Measurements from ENCODE around the gene GNB4. TPM values are rescaled to one million over a fixed set of nuclear protein-coding genes. Genes with fewer than 3 reads are reported as not detected.

GNB4 gene
- total and polyA plus RNA-seq, 2 donors: 7.4 to 16.1 TPM

GRCh38 chr3:179369621-179370020 lies 81.6 kb downstream of the GNB4 start:
- H3K36me3 ChIP-seq (ENCODE audit: control insufficient read depth in 2 of 2, insufficient read depth in 2 of 2, low read length in 1 of 2): peaks cover 13 to 39% of the 10 kb centered on the region in 2 donors

GRCh38 chr3:179363332-179363731 lies 87.9 kb downstream of the GNB4 start:
- no peak for DNase-seq (ENCODE audit: low read depth in 6 of 9, low spot score in 9 of 9)
- WGBS: 98% methylated on average over 5 of the region's 5 CpGs
- Histone ChIP-seq H3K27me3 (ENCODE audit: control insufficient read depth in 2 of 2, insufficient read depth in 1 of 2, low read length in 1 of 2) (no peaks in the 10 kb centered on the region), H3K9me3 (ENCODE audit: control insufficient read depth in 2 of 2, insufficient read depth in 1 of 2, low read length in 1 of 2) (no peaks in the 10 kb centered on the region), H3K27ac (ENCODE audit: low read depth in 1 of 2, low read length in 1 of 2) (no peak overlapping the region), H3K36me3 (ENCODE audit: control insufficient read depth in 2 of 2, insufficient read depth in 2 of 2, low read length in 1 of 2) (peaks cover 34 to 52% of the 10 kb centered on the region in 2 donors), H3K4me3 (ENCODE audit: low read length in 2 of 2) (no peak overlapping the region), H3K4me1 (ENCODE audit: control insufficient read depth in 2 of 2, insufficient read depth in 2 of 2, low read length in 2 of 2) (no peaks in the 10 kb centered on the region)

More at GRCh38 chr3:179369621-179370020, 81.6 kb downstream of the GNB4 start:
- Histone ChIP-seq H3K9me3 (ENCODE audit: control insufficient read depth in 2 of 2, insufficient read depth in 1 of 2, low read length in 1 of 2) (no peaks in the 10 kb centered on the region), H3K4me1 (ENCODE audit: control insufficient read depth in 2 of 2, insufficient read depth in 2 of 2, low read length in 2 of 2) (no peaks in the 10 kb centered on the region), H3K27me3 (ENCODE audit: control insufficient read depth in 2 of 2, insufficient read depth in 1 of 2, low read length in 1 of 2) (no peaks in the 10 kb centered on the region), H3K4me3 (ENCODE audit: low read length in 2 of 2) (no peak overlapping the region), H3K27ac (ENCODE audit: low read depth in 1 of 2, low read length in 1 of 2) (no peak overlapping the region)
- WGBS: 100% methylated on average over 1 of the region's 1 CpG
- DNase-seq (ENCODE audit: low read depth in 6 of 9, low spot score in 9 of 9): no peak

DNA sequence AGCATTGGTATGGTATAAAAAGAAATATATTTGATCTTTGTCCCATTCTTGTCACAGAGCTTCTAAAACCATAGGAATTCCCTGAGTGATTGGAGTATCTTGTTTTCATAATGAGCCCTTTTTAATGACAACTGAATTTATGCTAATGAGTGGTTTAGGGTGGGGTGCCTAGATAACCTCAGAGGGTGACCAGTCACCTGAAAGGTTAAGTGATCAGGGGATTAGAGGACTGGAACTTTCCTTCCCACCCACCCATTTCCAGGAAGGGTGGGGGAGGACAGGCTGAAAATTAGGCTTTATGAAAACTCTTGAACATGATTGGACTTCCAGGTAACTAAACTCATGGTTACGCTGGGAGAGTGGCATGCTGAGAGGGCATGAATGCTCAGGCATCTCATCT lies 95.3 kb downstream of the GNB4 start:
- no peaks in the 10 kb centered on the region for H3K4me1 ChIP-seq (ENCODE audit: control insufficient read depth in 2 of 2, insufficient read depth in 2 of 2, low read length in 2 of 2)
- 97% methylated on average over 1 of the region's 1 CpG for WGBS
- no peak overlapping the region for H3K27ac ChIP-seq (ENCODE audit: low read depth in 1 of 2, low read length in 1 of 2)
- DNase-seq (ENCODE audit: low read depth in 6 of 9, low spot score in 9 of 9): no peak
- no peaks in the 10 kb centered on the region for H3K27me3 ChIP-seq (ENCODE audit: control insufficient read depth in 2 of 2, insufficient read depth in 1 of 2, low read length in 1 of 2)
- no peaks in the 10 kb centered on the region for H3K9me3 ChIP-seq (ENCODE audit: control insufficient read depth in 2 of 2, insufficient read depth in 1 of 2, low read length in 1 of 2)
- H3K4me3 ChIP-seq (ENCODE audit: low read length in 2 of 2): no peak overlapping the region
- peaks cover 63 to 72% of the 10 kb centered on the region in 2 donors for H3K36me3 ChIP-seq (ENCODE audit: control insufficient read depth in 2 of 2, insufficient read depth in 2 of 2, low read length in 1 of 2)

DNA sequence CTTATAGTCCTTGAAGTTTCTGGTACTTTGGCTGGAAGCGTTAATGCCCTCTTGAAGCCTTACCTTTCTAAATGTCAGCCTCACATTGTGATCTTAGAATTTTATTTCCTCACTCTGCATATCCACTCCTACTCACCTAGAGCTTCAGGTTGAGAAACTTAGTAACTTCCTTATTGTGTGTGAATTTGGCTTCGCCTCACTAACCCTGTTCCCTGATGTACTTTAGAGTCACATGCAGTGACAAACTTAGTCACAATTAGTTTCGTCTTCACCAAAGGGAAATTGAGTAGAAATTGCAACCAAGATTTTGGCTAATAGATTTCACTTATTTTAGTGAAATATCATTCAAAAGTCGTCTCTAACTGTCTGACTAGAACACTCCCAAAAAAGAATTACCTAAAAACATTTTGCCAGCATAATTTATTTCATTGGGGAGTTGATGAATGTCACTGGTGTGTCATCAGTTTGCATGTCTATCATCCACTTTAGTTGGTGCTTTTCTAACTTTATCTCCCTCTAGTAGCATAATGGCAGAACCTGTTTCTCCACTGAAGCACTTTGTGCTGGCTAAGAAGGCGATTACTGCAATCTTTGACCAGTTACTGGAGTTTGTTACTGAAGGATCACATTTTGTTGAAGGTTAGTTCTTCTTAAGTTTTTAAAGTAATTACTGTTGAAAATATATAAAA lies 102.8 kb downstream of the GNB4 start:
- WGBS: 35% methylated on average over 5 of the region's 5 CpGs
- Histone ChIP-seq H3K4me3 (ENCODE audit: low read length in 2 of 2) (peak overlapping the region; percentile 91 to 93), H3K9me3 (ENCODE audit: control insufficient read depth in 2 of 2, insufficient read depth in 1 of 2, low read length in 1 of 2) (no peaks in the 10 kb centered on the region), H3K27me3 (ENCODE audit: control insufficient read depth in 2 of 2, insufficient read depth in 1 of 2, low read length in 1 of 2) (peaks cover 0 to 2% of the 10 kb centered on the region in 2 donors), H3K27ac (ENCODE audit: low read depth in 1 of 2, low read length in 1 of 2) (no peak overlapping the region), H3K4me1 (ENCODE audit: control insufficient read depth in 2 of 2, insufficient read depth in 2 of 2, low read length in 2 of 2) (peaks cover 3 to 12% of the 10 kb centered on the region in 2 donors), H3K36me3 (ENCODE audit: control insufficient read depth in 2 of 2, insufficient read depth in 2 of 2, low read length in 1 of 2) (peaks cover 16 to 31% of the 10 kb centered on the region in 2 donors)
- DNase-seq (ENCODE audit: low read depth in 6 of 9, low spot score in 9 of 9): peak in 4 of 9 donors; percentile 5 to 41 (median 28)

- Histone ChIP-seq H3K9me3 (ENCODE audit: control insufficient read depth in 2 of 2, insufficient read depth in 1 of 2, low read length in 1 of 2) (no peaks in the 10 kb centered on the region), H3K27ac (ENCODE audit: low read depth in 1 of 2, low read length in 1 of 2) (peak within 1 kb of the TSS; percentile 81 to 90), H3K36me3 (ENCODE audit: control insufficient read depth in 2 of 2, insufficient read depth in 2 of 2, low read length in 1 of 2) (peaks cover 13 to 29% of the 10 kb centered on the region in 2 donors), H3K4me1 (ENCODE audit: control insufficient read depth in 2 of 2, insufficient read depth in 2 of 2, low read length in 2 of 2) (peaks cover 3 to 12% of the 10 kb centered on the region in 2 donors), H3K4me3 (ENCODE audit: low read length in 2 of 2) (peak within 1 kb of the TSS; percentile 91 to 93), H3K27me3 (ENCODE audit: control insufficient read depth in 2 of 2, insufficient read depth in 1 of 2, low read length in 1 of 2) (peaks cover 0 to 2% of the 10 kb centered on the region in 2 donors)
- DNase-seq (ENCODE audit: low read depth in 6 of 9, low spot score in 9 of 9): peak; percentile 83 to 97 (median 91)
- WGBS: under 1% methylated on average over 63 of the region's 63 CpGs
Observed at GRCh38 chr3:179347345-179348194, 103.7 kb downstream of the GNB4 start, which contains the start of gene MFN1. MFN1 (plus strand) TSS chr3:179347709; CDS start chr3:179348852, 1,143 bp downstream.

Other genes starting within 250 kb of the GNB4 start
- gene KCNMB3, start 200.4 kb downstream of the GNB4 start, total RNA-seq: 0.80 TPM
- 3.6 TPM for gene KCNMB3, start 200.4 kb downstream of the GNB4 start, polyA plus RNA-seq
- 31.9 TPM for gene ZNF639, start 128.4 kb downstream of the GNB4 start, total RNA-seq
- gene ZNF639, start 128.4 kb downstream of the GNB4 start, polyA plus RNA-seq: 36.4 TPM
- 32.2 TPM for gene MFN1, start 103.8 kb downstream of the GNB4 start, total RNA-seq
- gene MFN1, start 103.8 kb downstream of the GNB4 start, polyA plus RNA-seq: 31.5 TPM
- 64.2 TPM for gene ACTL6A, start 111.5 kb upstream of the GNB4 start, total RNA-seq
- gene ACTL6A, start 111.5 kb upstream of the GNB4 start, polyA plus RNA-seq: 113 TPM
- 66.9 TPM for gene MRPL47, start 153.2 kb upstream of the GNB4 start, total RNA-seq
- 68.2 TPM for gene MRPL47, start 153.2 kb upstream of the GNB4 start, polyA plus RNA-seq
- 117 TPM for gene NDUFB5, start 153.3 kb upstream of the GNB4 start, total RNA-seq
- gene NDUFB5, start 153.3 kb upstream of the GNB4 start, polyA plus RNA-seq: 177 TPM
- 3.6 TPM for gene USP13, start 201.6 kb upstream of the GNB4 start, total RNA-seq
- gene USP13, start 201.6 kb upstream of the GNB4 start, polyA plus RNA-seq: 1.8 TPM